HG03025 (cell line): ENCODE measurements around the gene NPL.

Experiments used
- ATAC-seq: cut with Tn5 transposase; IDR thresholded peaks from one replicate; pipeline ENCODE4 v1.9.1; 2021; ENCODE audit warnings: mild to moderate bottlenecking, moderate library complexity; ENCODE audit not compliant: unreplicated experiment, low FRiP score

Gene NPL

GRCh38 chr1:182861994-182862393 is 72.4 kb downstream of the NPL start:
- no peak for ATAC-seq

DNA sequence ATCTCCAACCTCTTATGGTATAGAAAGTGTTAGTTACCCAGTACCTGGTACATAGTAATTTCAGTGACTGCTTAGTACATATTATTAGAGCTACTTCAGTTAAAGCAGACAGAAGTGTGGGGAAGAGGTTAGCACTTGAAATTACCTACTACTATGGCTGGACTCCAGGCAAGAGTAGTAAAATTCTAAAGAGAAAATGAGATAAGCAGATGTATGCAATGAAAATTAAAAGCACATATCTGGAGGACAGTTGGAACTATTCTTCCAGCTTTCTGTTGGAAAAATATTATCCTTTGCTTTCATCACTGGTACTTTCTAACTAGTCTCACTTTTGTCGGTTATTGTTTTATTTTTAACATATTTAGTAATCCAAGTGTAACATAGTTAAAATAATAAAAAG is 73.3 kb downstream of the NPL start:
- ATAC-seq, result no peak

DNA sequence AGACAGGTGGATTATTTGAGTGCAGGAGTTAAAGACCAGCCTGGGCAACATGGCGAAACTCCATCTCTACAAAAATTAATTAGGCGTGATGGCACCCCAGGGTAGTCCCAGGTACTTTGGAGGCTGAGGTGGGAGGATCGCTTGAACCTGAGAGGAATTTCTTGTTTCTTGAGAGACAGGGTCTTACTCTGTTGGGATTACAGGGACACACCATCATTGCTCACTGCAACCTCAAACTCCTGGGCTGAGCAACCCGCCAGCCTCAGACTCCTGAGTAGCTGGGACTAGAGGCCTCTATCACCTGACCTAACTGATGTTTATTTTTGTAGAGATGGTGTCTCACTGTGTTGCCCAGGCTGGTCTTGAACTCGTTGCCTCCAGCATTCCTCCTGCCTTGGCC is 74.4 kb downstream of the NPL start:
- no peak for ATAC-seq

GRCh38 chr1:182867861-182868260 is 78.3 kb downstream of the NPL start:
- ATAC-seq, result no peak

DNA sequence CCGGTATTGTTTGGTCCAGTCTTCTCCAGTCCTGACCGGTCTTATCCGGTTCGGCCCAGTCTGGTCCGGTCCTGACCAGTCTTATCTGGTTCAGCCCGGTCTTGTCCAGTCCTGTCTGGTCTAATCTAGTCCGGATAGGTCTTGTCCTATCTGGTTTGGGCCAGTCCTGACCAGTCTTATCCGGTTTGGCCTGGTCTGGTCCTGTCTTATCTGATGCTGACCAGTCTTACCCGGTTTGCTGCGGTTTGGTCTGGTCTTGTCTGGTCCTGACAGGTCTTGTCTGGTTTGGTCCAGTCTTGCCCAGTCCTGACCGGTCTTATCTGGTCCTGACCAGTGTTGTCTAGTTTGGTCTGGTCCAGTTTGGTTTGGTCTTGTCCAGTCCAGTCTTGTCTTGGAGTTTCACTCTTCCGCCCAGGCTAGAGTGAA is 79.7 kb downstream of the NPL start:
- no peak for ATAC-seq

- no peak for ATAC-seq
Observed at GRCh38 chr1:182872881-182873280, 83.3 kb downstream of the NPL start.

DNA sequence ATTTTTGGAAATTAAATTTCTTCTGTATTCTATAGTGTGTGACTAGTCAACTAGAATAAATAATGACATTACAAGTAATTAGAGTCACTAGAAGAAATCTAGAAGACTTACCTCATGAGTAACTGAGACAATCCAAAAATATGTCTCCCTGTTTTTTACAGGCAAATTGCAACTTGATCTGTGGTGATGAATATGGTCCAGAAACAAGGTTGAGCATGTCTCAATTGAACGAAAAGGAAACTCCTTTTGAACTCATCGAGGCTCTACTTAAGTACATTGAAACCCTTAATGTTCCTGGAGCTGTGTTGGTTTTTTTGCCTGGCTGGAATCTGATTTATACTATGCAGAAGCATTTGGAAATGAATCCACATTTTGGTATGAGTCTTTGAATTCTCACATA is 86.3 kb downstream of the NPL start:
- no peak for ATAC-seq

GRCh38 chr1:182877331-182877730 is 87.8 kb downstream of the NPL start:
- ATAC-seq, result no peak

- ATAC-seq, result no peak
Observed at GRCh38 chr1:182877842-182878241, 88.3 kb downstream of the NPL start.
